Neural cell (in vitro differentiated cells): ENCODE results near the gene CHRM5. TPM values are rescaled to one million over a fixed set of nuclear protein-coding genes. Genes with fewer than 3 reads are reported as not detected.

Experiments used
- H2AFZ ChIP-seq: fragments of 200-600, 300-800 bp; sonication (generic), shearing (Covaris generic); 2 replicates; pipeline ENCODE4 v1.6.0; 2014; ENCODE audit warnings: low read depth, mild to moderate bottlenecking, antibody characterized with exemption, low read length, moderate library complexity
- H3F3A ChIP-seq: fragments of 200-600 bp; shearing (Covaris generic); 2 replicates; pipeline ENCODE4 v1.6.1; 2016; ENCODE audit warnings: mild to moderate bottlenecking, moderate library complexity, mixed read lengths, antibody characterized with exemption, low read length; ENCODE audit not compliant: insufficient read depth, poor library complexity, severe bottlenecking
- H3K27ac ChIP-seq: fragments of 200-600, 300-800 bp; sonication (generic), shearing (Covaris generic); 2 replicates; pipeline ENCODE4 v1.5.1; 2014; ENCODE audit warnings: mild to moderate bottlenecking, low read length, moderate library complexity
- H3K27me3 ChIP-seq: fragments of 300-800, 200-600 bp; sonication (generic), shearing (Covaris generic); 2 replicates; pipeline ENCODE4 v1.6.0; 2014; ENCODE audit warnings: mild to moderate bottlenecking, low read depth, low read length, moderate library complexity; ENCODE audit not compliant: insufficient read depth
- H3K36me3 ChIP-seq: fragments of 300-800, 200-600 bp; sonication (generic), shearing (Covaris generic); 2 replicates; pipeline ENCODE4 v1.5.1; 2014; ENCODE audit warnings: mild to moderate bottlenecking, antibody characterized with exemption, low read length, moderate library complexity; ENCODE audit not compliant: insufficient read depth
- H3K4me2 ChIP-seq: fragments of 300-800, 200-600 bp; sonication (generic), shearing (Covaris generic); 2 replicates; pipeline ENCODE4 v1.6.0; 2014; ENCODE audit warnings: mild to moderate bottlenecking, low read length
- H3K4me3 ChIP-seq: fragments of 300-800, 200-600 bp; sonication (generic), shearing (Covaris generic); 2 replicates; pipeline ENCODE4 v1.5.1; 2014; ENCODE audit warnings: mild to moderate bottlenecking, low read length, moderate library complexity
- H3K79me2 ChIP-seq: fragments of 200-600 bp; shearing (Covaris generic); replicated peaks from 2 replicates; pipeline ENCODE4 v1.6.0; 2014; ENCODE audit warnings: mild to moderate bottlenecking, low read length, moderate library complexity; ENCODE audit not compliant: insufficient read depth
- H3K9ac ChIP-seq: fragments of 300-800, 200-600 bp; sonication (generic), shearing (Covaris generic); 2 replicates; pipeline ENCODE4 v1.6.1; 2016; ENCODE audit warnings: mild to moderate bottlenecking, low read length, mixed read lengths
- H3K9me2 ChIP-seq: fragments of 200-600 bp; shearing (Covaris generic); 2 replicates; pipeline ENCODE4 v1.6.1; 2016; ENCODE audit warnings: mild to moderate bottlenecking, low read length, mixed read lengths; ENCODE audit not compliant: insufficient read depth
- H3K9me3 ChIP-seq: fragments of 200-600, 300-800 bp; sonication (generic), shearing (Covaris generic); 2 replicates; pipeline ENCODE4 v1.6.1; 2016; ENCODE audit warnings: mild to moderate bottlenecking, mixed run types, low read length, moderate library complexity, mixed read lengths
- H4K20me1 ChIP-seq: fragments of 200-600 bp; shearing (Covaris generic); 2 replicates; pipeline ENCODE4 v1.6.1; 2016; ENCODE audit warnings: mild to moderate bottlenecking, mixed run types; ENCODE audit not compliant: insufficient read depth
- EP300 ChIP-seq: fragments of 450-650 bp; conservative IDR thresholded peaks from 2 replicates; pipeline ENCODE4 v1.6.1; 2014; ENCODE audit warnings: antibody characterized with exemption, mild to moderate bottlenecking, moderate library complexity; ENCODE audit not compliant: poor library complexity, severe bottlenecking
- EZH2 ChIP-seq: fragments of 200-600, 300-800 bp; shearing (Covaris generic), sonication (generic); IDR thresholded peaks from 2 replicates; pipeline ENCODE4 v1.6.1; 2014; ENCODE audit warnings: antibody characterized with exemption, low read length, borderline replicate concordance, mild to moderate bottlenecking; ENCODE audit not compliant: insufficient read depth, poor library complexity, severe bottlenecking
- MXI1 ChIP-seq: fragments of 450-650 bp; conservative IDR thresholded peaks from 2 replicates; pipeline ENCODE4 v1.6.1; 2014; ENCODE audit warnings: antibody characterized with exemption, mild to moderate bottlenecking; ENCODE audit not compliant: poor library complexity, severe bottlenecking
- POLR2AphosphoS5 ChIP-seq: IDR thresholded peaks from 2 replicates; pipeline ENCODE4 v1.6.1; 2012
- RAD21 ChIP-seq: fragments of 450-650 bp; conservative IDR thresholded peaks from 2 replicates; pipeline ENCODE4 v1.6.1; 2014; ENCODE audit warnings: antibody characterized with exemption, mild to moderate bottlenecking, moderate library complexity
- SMC3 ChIP-seq: fragments of 450-650 bp; conservative IDR thresholded peaks from 2 replicates; pipeline ENCODE4 v1.6.1; 2014; ENCODE audit warnings: antibody characterized with exemption, mild to moderate bottlenecking, moderate library complexity; ENCODE audit not compliant: poor library complexity
- TAF1 ChIP-seq: IDR thresholded peaks from 2 replicates; pipeline ENCODE4 v1.6.1; 2012; ENCODE audit warnings: low read depth
- polyA plus RNA-seq: library from polyadenylated mRNA; depleted of rRNA; stranded (reverse); fragments of >200 nt; gene quantifications from 2 replicates; pipeline ENCODE4 v1.2.3, GENCODE V29; 2014
- TF ChIP-seq, protein P1 (sequence below): IDR thresholded peaks from 2 replicates; pipeline ENCODE4 v1.6.1; 2012; ENCODE audit warnings: borderline replicate concordance
- TF ChIP-seq, protein P2 (sequence below): fragments of 450-650 bp; IDR thresholded peaks from 2 replicates; pipeline ENCODE4 v1.5.1; 2014; ENCODE audit warnings: antibody characterized with exemption, mild to moderate bottlenecking, moderate library complexity; ENCODE audit not compliant: poor library complexity, severe bottlenecking

The CHRM5 gene
- polyA plus RNA-seq, 1 donor from 2014 or later: 3.9 TPM

DNA sequence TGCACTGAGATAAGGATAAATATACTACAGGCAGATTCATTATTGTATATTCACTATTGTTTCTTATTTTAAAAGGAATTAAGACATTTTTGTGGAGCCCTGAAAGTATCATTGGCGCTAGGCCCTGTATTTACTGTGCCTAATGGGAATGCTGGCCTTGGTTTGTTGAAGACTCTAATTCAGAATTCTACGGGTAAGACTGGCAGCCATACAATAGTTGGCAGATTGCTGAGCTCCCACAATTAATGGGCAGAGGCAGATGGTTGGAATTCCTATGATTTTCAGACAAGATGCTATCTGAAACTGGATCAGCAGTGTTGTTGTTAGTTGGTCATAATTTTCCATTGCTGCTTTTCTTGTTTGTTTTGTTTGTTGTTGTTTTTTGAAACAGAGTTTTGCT lies 148.3 kb downstream of the CHRM5 start:
- Histone ChIP-seq H4K20me1 (no peaks in the 10 kb centered on the region), H3K4me2 (no peak overlapping the region), H3K9ac (no peak overlapping the region), H3K36me3 (no peaks in the 10 kb centered on the region), H3K4me3 (no peak overlapping the region), H2AFZ (no peak overlapping the region), H3F3A (no peaks in the 10 kb centered on the region), H3K79me2 (no peaks in the 10 kb centered on the region), H3K27ac (no peak overlapping the region), H3K27me3 (no peaks in the 10 kb centered on the region), H3K9me3 (no peaks in the 10 kb centered on the region), H3K9me2 (no peaks in the 10 kb centered on the region)
- TF ChIP-seq EP300: no peak
- TF ChIP-seq, protein P1, sequence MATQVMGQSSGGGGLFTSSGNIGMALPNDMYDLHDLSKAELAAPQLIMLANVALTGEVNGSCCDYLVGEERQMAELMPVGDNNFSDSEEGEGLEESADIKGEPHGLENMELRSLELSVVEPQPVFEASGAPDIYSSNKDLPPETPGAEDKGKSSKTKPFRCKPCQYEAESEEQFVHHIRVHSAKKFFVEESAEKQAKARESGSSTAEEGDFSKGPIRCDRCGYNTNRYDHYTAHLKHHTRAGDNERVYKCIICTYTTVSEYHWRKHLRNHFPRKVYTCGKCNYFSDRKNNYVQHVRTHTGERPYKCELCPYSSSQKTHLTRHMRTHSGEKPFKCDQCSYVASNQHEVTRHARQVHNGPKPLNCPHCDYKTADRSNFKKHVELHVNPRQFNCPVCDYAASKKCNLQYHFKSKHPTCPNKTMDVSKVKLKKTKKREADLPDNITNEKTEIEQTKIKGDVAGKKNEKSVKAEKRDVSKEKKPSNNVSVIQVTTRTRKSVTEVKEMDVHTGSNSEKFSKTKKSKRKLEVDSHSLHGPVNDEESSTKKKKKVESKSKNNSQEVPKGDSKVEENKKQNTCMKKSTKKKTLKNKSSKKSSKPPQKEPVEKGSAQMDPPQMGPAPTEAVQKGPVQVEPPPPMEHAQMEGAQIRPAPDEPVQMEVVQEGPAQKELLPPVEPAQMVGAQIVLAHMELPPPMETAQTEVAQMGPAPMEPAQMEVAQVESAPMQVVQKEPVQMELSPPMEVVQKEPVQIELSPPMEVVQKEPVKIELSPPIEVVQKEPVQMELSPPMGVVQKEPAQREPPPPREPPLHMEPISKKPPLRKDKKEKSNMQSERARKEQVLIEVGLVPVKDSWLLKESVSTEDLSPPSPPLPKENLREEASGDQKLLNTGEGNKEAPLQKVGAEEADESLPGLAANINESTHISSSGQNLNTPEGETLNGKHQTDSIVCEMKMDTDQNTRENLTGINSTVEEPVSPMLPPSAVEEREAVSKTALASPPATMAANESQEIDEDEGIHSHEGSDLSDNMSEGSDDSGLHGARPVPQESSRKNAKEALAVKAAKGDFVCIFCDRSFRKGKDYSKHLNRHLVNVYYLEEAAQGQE: no peak
- no peak for TF ChIP-seq RAD21
- TF ChIP-seq TAF1: no peak
- TF ChIP-seq POLR2AphosphoS5: no peak
- no peak for TF ChIP-seq SMC3
- TF ChIP-seq, protein P2, sequence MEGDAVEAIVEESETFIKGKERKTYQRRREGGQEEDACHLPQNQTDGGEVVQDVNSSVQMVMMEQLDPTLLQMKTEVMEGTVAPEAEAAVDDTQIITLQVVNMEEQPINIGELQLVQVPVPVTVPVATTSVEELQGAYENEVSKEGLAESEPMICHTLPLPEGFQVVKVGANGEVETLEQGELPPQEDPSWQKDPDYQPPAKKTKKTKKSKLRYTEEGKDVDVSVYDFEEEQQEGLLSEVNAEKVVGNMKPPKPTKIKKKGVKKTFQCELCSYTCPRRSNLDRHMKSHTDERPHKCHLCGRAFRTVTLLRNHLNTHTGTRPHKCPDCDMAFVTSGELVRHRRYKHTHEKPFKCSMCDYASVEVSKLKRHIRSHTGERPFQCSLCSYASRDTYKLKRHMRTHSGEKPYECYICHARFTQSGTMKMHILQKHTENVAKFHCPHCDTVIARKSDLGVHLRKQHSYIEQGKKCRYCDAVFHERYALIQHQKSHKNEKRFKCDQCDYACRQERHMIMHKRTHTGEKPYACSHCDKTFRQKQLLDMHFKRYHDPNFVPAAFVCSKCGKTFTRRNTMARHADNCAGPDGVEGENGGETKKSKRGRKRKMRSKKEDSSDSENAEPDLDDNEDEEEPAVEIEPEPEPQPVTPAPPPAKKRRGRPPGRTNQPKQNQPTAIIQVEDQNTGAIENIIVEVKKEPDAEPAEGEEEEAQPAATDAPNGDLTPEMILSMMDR: no peak
- TF ChIP-seq MXI1: no peak
- no peak for TF ChIP-seq EZH2

Other genes starting within 250 kb of the CHRM5 start
- 8.8 and 14.1 TPM in 2 replicates for gene AVEN, start 70.7 kb downstream of the CHRM5 start, polyA plus RNA-seq
- gene EMC7, start 133.4 kb downstream of the CHRM5 start, polyA plus RNA-seq: 65.7 and 69.6 TPM in 2 replicates
- 1.2 and 2.4 TPM in 2 replicates for gene PGBD4, start 133.6 kb downstream of the CHRM5 start, polyA plus RNA-seq
- 140 and 158 TPM in 2 replicates for gene KATNBL1, start 241.6 kb downstream of the CHRM5 start, polyA plus RNA-seq